ENCODE measurements around the gene RNF4. TPM values are rescaled to one million over a fixed set of nuclear protein-coding genes. Genes with fewer than 3 reads are reported as not detected.

RNF4 gene
- total RNA-seq, 1 donor from 2014 or later: 74.2 TPM

DNA sequence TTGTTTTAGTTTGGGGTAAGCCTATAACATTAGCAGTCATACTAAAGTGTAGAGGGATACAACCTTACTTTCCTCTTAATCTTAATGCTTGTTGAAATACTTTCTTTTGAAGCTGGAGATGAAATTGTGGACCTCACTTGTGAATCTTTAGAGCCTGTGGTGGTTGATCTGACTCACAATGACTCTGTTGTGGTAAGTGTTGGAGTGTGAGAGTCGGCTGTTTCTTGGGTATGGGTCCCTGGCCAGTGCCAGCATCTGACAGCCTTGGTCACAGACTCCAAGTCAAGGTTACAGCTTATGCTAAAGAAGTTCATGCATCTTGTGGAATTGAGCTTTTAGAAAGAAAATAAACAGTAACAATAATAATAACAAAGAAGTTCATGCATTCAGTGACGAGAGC is 31.6 kb downstream of the RNF4 start:
- TF ChIP-seq, protein P1, sequence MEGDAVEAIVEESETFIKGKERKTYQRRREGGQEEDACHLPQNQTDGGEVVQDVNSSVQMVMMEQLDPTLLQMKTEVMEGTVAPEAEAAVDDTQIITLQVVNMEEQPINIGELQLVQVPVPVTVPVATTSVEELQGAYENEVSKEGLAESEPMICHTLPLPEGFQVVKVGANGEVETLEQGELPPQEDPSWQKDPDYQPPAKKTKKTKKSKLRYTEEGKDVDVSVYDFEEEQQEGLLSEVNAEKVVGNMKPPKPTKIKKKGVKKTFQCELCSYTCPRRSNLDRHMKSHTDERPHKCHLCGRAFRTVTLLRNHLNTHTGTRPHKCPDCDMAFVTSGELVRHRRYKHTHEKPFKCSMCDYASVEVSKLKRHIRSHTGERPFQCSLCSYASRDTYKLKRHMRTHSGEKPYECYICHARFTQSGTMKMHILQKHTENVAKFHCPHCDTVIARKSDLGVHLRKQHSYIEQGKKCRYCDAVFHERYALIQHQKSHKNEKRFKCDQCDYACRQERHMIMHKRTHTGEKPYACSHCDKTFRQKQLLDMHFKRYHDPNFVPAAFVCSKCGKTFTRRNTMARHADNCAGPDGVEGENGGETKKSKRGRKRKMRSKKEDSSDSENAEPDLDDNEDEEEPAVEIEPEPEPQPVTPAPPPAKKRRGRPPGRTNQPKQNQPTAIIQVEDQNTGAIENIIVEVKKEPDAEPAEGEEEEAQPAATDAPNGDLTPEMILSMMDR (conservative IDR thresholded peaks at IDR 0.05): no peak
- Mint-ChIP-seq H3K36me3 (ENCODE audit: low read depth) (peaks cover 12% of the 10 kb centered on the region), H3K4me1 (no peaks in the 10 kb centered on the region), H3K27ac (ENCODE audit: unreplicated experiment) (no peak overlapping the region), H3K9me3 (no peaks in the 10 kb centered on the region), H3K27me3 (ENCODE audit: low read depth) (no peaks in the 10 kb centered on the region), H3K4me3 (no peak overlapping the region)
- no peak for DNase-seq (ENCODE audit: low read depth, low spot score)

DNA sequence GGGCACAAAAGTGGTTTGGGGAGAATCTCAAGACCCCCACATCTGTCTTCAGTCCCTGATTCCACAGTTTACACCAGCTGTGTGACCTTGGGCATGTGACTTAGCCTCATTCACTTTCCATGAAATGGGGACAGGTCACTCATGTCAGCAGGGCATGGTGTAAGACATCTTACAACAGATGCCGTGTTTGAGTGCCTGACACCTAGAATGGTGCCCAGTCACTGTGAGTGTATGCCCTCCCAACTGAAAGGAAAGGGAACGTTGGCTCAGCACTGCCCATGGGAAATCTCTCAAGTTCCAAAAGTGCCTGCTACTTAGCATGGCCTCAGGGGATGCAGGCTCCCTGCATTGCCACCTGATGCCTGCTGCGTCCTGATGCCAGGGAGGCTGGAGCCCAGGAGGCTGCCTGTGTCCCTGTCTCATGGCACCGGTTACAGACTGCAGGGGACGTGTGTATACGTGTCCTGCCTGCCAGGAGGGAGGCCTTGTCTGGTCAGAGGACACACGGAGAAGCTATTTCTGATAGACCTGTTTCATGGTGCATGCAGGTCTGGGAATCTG is 32.2 kb downstream of the RNF4 start:
- TF ChIP-seq, protein P1 (conservative IDR thresholded peaks at IDR 0.05): no peak
- Mint-ChIP-seq H3K4me3 (no peak overlapping the region), H3K9me3 (no peaks in the 10 kb centered on the region), H3K4me1 (no peaks in the 10 kb centered on the region), H3K27ac (ENCODE audit: unreplicated experiment) (no peak overlapping the region), H3K27me3 (ENCODE audit: low read depth) (no peaks in the 10 kb centered on the region), H3K36me3 (ENCODE audit: low read depth) (peaks cover 12% of the 10 kb centered on the region)
- DNase-seq (ENCODE audit: low read depth, low spot score): no peak

DNA sequence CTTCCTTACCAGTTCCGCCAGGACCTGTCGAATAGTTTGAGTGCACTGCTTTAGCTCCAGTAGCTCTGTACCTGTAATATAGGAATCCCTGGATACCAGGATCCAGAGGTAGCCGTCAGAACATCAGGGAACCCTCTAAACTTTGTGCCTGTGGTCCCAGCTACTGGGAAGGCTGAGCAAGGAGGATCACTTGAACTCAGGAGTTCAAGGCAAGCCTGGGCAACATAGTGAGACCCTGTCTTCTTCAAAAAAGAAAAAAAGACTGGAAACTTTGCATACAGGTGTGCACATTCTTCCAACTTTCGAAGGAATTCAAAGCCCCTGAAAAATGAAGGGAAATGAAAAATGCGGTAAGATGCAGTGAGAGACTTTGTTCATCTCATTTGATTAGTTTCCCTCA is 34.9 kb downstream of the RNF4 start:
- H3K27ac Mint-ChIP-seq (ENCODE audit: unreplicated experiment): no peak overlapping the region
- no peak for DNase-seq (ENCODE audit: low read depth, low spot score)
- no peak overlapping the region for H3K4me3 Mint-ChIP-seq
- peaks cover 11% of the 10 kb centered on the region for H3K36me3 Mint-ChIP-seq (ENCODE audit: low read depth)
- H3K4me1 Mint-ChIP-seq: peaks cover 6% of the 10 kb centered on the region
- no peaks in the 10 kb centered on the region for H3K27me3 Mint-ChIP-seq (ENCODE audit: low read depth)
- TF ChIP-seq, protein P1 (conservative IDR thresholded peaks at IDR 0.05): no peak
- H3K9me3 Mint-ChIP-seq: no peaks in the 10 kb centered on the region

DNA sequence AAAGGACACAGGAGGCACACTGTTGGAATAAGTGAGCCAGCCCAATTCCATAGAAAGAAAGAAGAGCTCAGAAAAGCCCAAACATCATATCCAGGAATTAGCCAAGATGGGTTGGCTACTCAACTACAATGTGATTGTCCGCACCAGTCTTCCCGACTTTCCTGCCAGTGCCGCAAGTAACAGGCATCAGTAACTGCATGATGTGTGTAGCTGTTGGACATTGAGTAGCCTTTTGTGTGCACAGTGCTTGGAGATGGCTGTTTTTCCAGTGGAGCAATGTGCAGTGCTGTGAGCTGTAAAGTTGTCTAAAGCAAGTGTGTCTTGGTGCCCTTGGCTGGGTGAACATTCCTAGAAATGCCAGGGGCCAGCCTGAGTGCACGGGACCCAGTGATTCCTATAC is 38.4 kb downstream of the RNF4 start:
- Mint-ChIP-seq H3K4me3 (no peak overlapping the region), H3K27me3 (ENCODE audit: low read depth) (no peaks in the 10 kb centered on the region), H3K36me3 (ENCODE audit: low read depth) (peaks cover 11% of the 10 kb centered on the region), H3K4me1 (peaks cover 6% of the 10 kb centered on the region), H3K9me3 (no peaks in the 10 kb centered on the region), H3K27ac (ENCODE audit: unreplicated experiment) (no peak overlapping the region)
- TF ChIP-seq, protein P1 (conservative IDR thresholded peaks at IDR 0.05): no peak
- DNase-seq (ENCODE audit: low read depth, low spot score): no peak

DNA sequence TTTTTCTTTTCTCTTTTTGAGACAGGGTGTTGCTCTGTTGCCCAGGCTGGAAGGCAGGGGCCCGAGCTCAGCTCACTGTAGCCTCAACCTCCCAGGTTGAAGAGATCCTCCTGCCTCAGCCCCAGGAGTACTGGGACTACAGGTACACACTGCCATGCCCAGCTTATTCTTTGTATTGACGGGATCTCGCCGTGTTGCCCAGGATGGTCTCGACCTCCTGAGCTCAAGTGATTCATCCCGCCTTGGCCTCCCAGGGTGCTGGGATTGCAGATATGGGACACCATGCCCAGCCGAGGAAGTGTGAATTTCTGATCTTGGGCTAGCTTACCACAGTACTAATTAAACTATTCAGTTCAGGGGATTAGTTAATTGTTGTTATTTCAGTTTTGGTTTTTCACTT is 38.9 kb downstream of the RNF4 start:
- TF ChIP-seq, protein P1 (conservative IDR thresholded peaks at IDR 0.05): no peak
- H3K27me3 Mint-ChIP-seq (ENCODE audit: low read depth): no peaks in the 10 kb centered on the region
- H3K4me3 Mint-ChIP-seq: no peak overlapping the region
- peaks cover 6% of the 10 kb centered on the region for H3K4me1 Mint-ChIP-seq
- H3K36me3 Mint-ChIP-seq (ENCODE audit: low read depth): peaks cover 11% of the 10 kb centered on the region
- no peaks in the 10 kb centered on the region for H3K9me3 Mint-ChIP-seq
- no peak overlapping the region for H3K27ac Mint-ChIP-seq (ENCODE audit: unreplicated experiment)
- no peak for DNase-seq (ENCODE audit: low read depth, low spot score)

Data from neural crest cell (in vitro differentiated cells).